ENCODE measurements around the gene DUSP12.
"Not testable (repeated sequence)": the region's sequence is repeated elsewhere in the genome, so short reads cannot be mapped to it uniquely, and the experiment has no call there.

DUSP12 gene

GRCh38 chr1:161720956-161721737 lies 28.4 kb upstream of the DUSP12 start, which contains the start of gene FCRLB:
FCRLB (plus strand) TSS chr1:161721544; CDS start chr1:161722673, 1,129 bp downstream.
- H3K79me1 ChIP-seq (ENCODE audit: low read length), result no peaks in the 10 kb centered on the region
- DNase-seq, result no peak
- H4K8ac ChIP-seq (ENCODE audit: low read depth, low read length), result no peak within 1 kb of the TSS
- no peak within 1 kb of the TSS for H4K5ac ChIP-seq (ENCODE audit: low read length)
- no peak within 1 kb of the TSS for H3K4ac ChIP-seq (ENCODE audit: low read depth, low read length)
- H3K4me2 ChIP-seq (ENCODE audit: low read length), result no peak within 1 kb of the TSS
- H2BK15ac ChIP-seq (replicated peaks; ENCODE audit: low read depth), result no peak within 1 kb of the TSS
- H3K36me3 ChIP-seq (ENCODE audit: control insufficient read depth, insufficient read depth, low read length), result no peaks in the 10 kb centered on the region
- no peak within 1 kb of the TSS for H3K23ac ChIP-seq (ENCODE audit: low read length)
- H3K27me3 ChIP-seq (ENCODE audit: insufficient read depth, low read length, poor library complexity), result peaks cover 2% of the 10 kb centered on the region
- no peak within 1 kb of the TSS for H2BK120ac ChIP-seq (ENCODE audit: low read depth, low read length)
- no peak within 1 kb of the TSS for H3K27ac ChIP-seq (ENCODE audit: low read depth, low read length)
- no peak within 1 kb of the TSS for H2AK5ac ChIP-seq (ENCODE audit: low read length)
- H2BK5ac ChIP-seq (ENCODE audit: low read length), result no peak within 1 kb of the TSS
- WGBS (ENCODE audit: extremely low coverage, insufficient coverage, low lambda C conversion rate), result no CpG with 5 or more reads among the region's 4 CpGs
- H3K4me3 ChIP-seq (ENCODE audit: low read length), result no peak within 1 kb of the TSS
- no peak within 1 kb of the TSS for H3K18ac ChIP-seq (ENCODE audit: low read length)
- H3K56ac ChIP-seq (ENCODE audit: low read length), result no peak within 1 kb of the TSS
- no peak within 1 kb of the TSS for H3K9ac ChIP-seq (ENCODE audit: low read length)
- no peaks in the 10 kb centered on the region for H3K79me2 ChIP-seq (ENCODE audit: control insufficient read depth, insufficient read depth, low read length)
- H3K4me1 ChIP-seq (ENCODE audit: control insufficient read depth, low read depth, low read length), result no peaks in the 10 kb centered on the region

DNA sequence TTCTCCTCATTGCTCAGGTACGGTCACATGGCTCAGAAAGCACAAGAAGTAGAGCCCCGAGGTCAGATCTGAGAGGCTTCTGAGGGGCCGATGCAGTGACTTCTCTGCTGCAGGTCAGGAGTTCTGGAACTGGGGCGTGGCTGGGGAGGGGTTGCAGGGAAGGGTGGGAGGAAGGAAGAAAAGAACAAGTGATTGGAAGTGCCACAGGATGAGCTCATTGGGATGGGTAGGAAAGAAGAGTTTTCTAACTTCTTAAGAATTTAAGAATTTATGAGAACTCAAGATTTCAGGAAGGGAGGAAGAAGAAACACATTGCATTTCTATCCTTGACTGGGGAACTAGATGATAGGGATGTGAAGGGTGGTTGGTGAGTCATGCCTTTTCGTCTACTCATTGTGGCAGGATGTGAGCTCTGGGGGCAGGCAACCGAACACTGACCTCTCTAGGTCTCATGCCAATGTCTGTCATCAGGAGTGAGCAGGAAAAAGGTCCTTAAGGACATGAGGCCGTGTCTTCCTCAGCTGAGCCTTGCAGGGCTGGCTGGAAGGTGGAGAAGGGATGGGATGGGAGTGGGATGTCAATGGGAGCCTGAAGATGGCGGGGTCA lies 27.7 kb upstream of the DUSP12 start:
- Histone ChIP-seq H4K8ac (ENCODE audit: low read depth, low read length) (no peak overlapping the region), H3K4me2 (ENCODE audit: low read length) (no peak overlapping the region), H2BK120ac (ENCODE audit: low read depth, low read length) (no peak overlapping the region), H4K5ac (ENCODE audit: low read length) (no peak overlapping the region), H3K27me3 (ENCODE audit: insufficient read depth, low read length, poor library complexity) (peaks cover 2% of the 10 kb centered on the region), H3K4me1 (ENCODE audit: control insufficient read depth, low read depth, low read length) (no peaks in the 10 kb centered on the region), H2BK15ac (replicated peaks; ENCODE audit: low read depth) (no peak overlapping the region), H3K9ac (ENCODE audit: low read length) (no peak overlapping the region), H3K4ac (ENCODE audit: low read depth, low read length) (no peak overlapping the region), H3K23ac (ENCODE audit: low read length) (no peak overlapping the region), H3K27ac (ENCODE audit: low read depth, low read length) (no peak overlapping the region), H3K4me3 (ENCODE audit: low read length) (no peak overlapping the region), H3K79me2 (ENCODE audit: control insufficient read depth, insufficient read depth, low read length) (no peaks in the 10 kb centered on the region), H2BK5ac (ENCODE audit: low read length) (no peak overlapping the region), H2AK5ac (ENCODE audit: low read length) (no peak overlapping the region), H3K79me1 (ENCODE audit: low read length) (no peaks in the 10 kb centered on the region), H3K36me3 (ENCODE audit: control insufficient read depth, insufficient read depth, low read length) (no peaks in the 10 kb centered on the region), H3K18ac (ENCODE audit: low read length) (no peak overlapping the region), H3K56ac (ENCODE audit: low read length) (no peak overlapping the region)
- WGBS (ENCODE audit: extremely low coverage, insufficient coverage, low lambda C conversion rate), result no CpG with 5 or more reads among the region's 8 CpGs
- DNase-seq, result no peak

DNA sequence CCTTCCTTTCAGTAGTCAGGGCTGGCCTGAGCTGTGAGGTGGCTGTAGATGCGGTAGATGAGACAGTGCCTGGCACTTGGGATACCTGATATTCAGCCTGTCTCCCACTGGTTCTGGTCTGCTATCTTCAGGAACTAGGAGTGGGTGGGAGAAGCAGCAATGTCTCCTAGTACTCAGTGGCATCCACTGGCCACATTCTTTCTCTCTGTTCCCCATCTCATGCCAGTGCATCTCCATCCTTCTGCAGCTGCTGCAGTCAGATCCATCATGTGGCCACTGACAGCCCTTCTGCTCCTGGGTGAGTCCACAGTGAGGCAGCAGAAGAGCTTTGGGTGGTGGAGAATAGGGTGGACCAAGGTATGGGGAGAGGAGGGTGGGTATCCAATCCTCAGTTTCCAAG lies 27.2 kb upstream of the DUSP12 start:
- H3K27ac ChIP-seq (ENCODE audit: low read depth, low read length), result no peak overlapping the region
- H3K27me3 ChIP-seq (ENCODE audit: insufficient read depth, low read length, poor library complexity), result peaks cover 2% of the 10 kb centered on the region
- H3K4me3 ChIP-seq (ENCODE audit: low read length), result no peak overlapping the region
- H3K36me3 ChIP-seq (ENCODE audit: control insufficient read depth, insufficient read depth, low read length), result no peaks in the 10 kb centered on the region
- no peak overlapping the region for H2BK15ac ChIP-seq (replicated peaks; ENCODE audit: low read depth)
- H3K4me1 ChIP-seq (ENCODE audit: control insufficient read depth, low read depth, low read length), result no peaks in the 10 kb centered on the region
- H3K9ac ChIP-seq (ENCODE audit: low read length), result no peak overlapping the region
- H3K56ac ChIP-seq (ENCODE audit: low read length), result no peak overlapping the region
- no peak overlapping the region for H2BK120ac ChIP-seq (ENCODE audit: low read depth, low read length)
- no peaks in the 10 kb centered on the region for H3K79me2 ChIP-seq (ENCODE audit: control insufficient read depth, insufficient read depth, low read length)
- H2BK5ac ChIP-seq (ENCODE audit: low read length), result no peak overlapping the region
- H3K23ac ChIP-seq (ENCODE audit: low read length), result no peak overlapping the region
- H3K18ac ChIP-seq (ENCODE audit: low read length), result no peak overlapping the region
- no peak overlapping the region for H4K5ac ChIP-seq (ENCODE audit: low read length)
- H4K8ac ChIP-seq (ENCODE audit: low read depth, low read length), result no peak overlapping the region
- no peak overlapping the region for H3K4ac ChIP-seq (ENCODE audit: low read depth, low read length)
- no peak overlapping the region for H3K4me2 ChIP-seq (ENCODE audit: low read length)
- no CpG with 5 or more reads among the region's 1 CpG for WGBS (ENCODE audit: extremely low coverage, insufficient coverage, low lambda C conversion rate)
- no peak overlapping the region for H2AK5ac ChIP-seq (ENCODE audit: low read length)
- DNase-seq, result no peak
- H3K79me1 ChIP-seq (ENCODE audit: low read length), result no peaks in the 10 kb centered on the region

- H2BK120ac ChIP-seq (ENCODE audit: low read depth, low read length), result no peak overlapping the region
- H2AK5ac ChIP-seq (ENCODE audit: low read length), result no peak overlapping the region
- no peak overlapping the region for H3K56ac ChIP-seq (ENCODE audit: low read length)
- no CpG with 5 or more reads among the region's 8 CpGs for WGBS (ENCODE audit: extremely low coverage, insufficient coverage, low lambda C conversion rate)
- no peak overlapping the region for H3K9ac ChIP-seq (ENCODE audit: low read length)
- no peak overlapping the region for H3K27ac ChIP-seq (ENCODE audit: low read depth, low read length)
- H3K79me2 ChIP-seq (ENCODE audit: control insufficient read depth, insufficient read depth, low read length), result no peaks in the 10 kb centered on the region
- H3K4me1 ChIP-seq (ENCODE audit: control insufficient read depth, low read depth, low read length), result no peaks in the 10 kb centered on the region
- no peak overlapping the region for H3K18ac ChIP-seq (ENCODE audit: low read length)
- no peak for DNase-seq
- H3K4me3 ChIP-seq (ENCODE audit: low read length), result no peak overlapping the region
- peaks cover 2% of the 10 kb centered on the region for H3K27me3 ChIP-seq (ENCODE audit: insufficient read depth, low read length, poor library complexity)
- H3K79me1 ChIP-seq (ENCODE audit: low read length), result no peaks in the 10 kb centered on the region
- H4K5ac ChIP-seq (ENCODE audit: low read length), result no peak overlapping the region
- H2BK5ac ChIP-seq (ENCODE audit: low read length), result no peak overlapping the region
- no peak overlapping the region for H3K23ac ChIP-seq (ENCODE audit: low read length)
- H2BK15ac ChIP-seq (replicated peaks; ENCODE audit: low read depth), result no peak overlapping the region
- H4K8ac ChIP-seq (ENCODE audit: low read depth, low read length), result no peak overlapping the region
- H3K4ac ChIP-seq (ENCODE audit: low read depth, low read length), result no peak overlapping the region
- H3K4me2 ChIP-seq (ENCODE audit: low read length), result no peak overlapping the region
- H3K36me3 ChIP-seq (ENCODE audit: control insufficient read depth, insufficient read depth, low read length), result no peaks in the 10 kb centered on the region
Measured at GRCh38 chr1:161723459-161724141, 26.0 kb upstream of the DUSP12 start.

DNA sequence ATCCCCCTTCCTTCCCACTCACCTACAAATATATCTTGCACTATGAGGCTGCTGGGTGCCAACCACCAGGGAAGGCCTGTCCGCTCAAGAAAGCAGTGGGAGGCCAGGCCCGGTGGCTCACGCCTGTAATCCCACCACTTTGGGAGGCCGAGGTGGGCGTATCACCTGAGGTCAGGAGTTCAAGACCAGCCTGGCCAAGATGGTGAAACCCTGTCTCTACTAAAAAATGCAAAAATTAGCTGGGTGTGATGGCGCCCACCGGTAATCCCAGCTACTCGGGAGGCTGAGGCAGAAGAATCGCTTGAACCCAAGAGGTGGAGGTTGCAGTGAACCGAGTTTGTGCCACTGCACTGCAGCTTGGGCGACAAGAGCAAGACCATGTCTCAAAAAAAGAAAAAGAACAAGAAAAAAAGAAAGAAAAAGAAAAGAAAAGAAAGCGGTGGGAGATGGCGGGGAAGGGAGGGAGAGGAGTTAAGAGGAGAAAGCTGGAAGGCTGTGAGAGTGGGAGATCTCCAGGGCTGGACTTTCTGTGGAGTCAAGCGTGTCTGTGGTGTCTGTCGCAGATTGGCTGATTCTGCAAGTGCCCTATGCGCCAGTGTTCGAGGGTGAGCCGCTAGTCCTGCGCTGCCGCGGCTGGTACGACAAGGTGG lies 24.2 kb upstream of the DUSP12 start:
- WGBS (ENCODE audit: extremely low coverage, insufficient coverage, low lambda C conversion rate), result no CpG with 5 or more reads among the region's 22 CpGs
- not testable (repeated sequence) for H2BK120ac ChIP-seq (ENCODE audit: low read depth, low read length); H3K4me1 ChIP-seq (ENCODE audit: control insufficient read depth, low read depth, low read length); H2AK5ac ChIP-seq (ENCODE audit: low read length); H2BK5ac ChIP-seq (ENCODE audit: low read length); DNase-seq; H3K36me3 ChIP-seq (ENCODE audit: control insufficient read depth, insufficient read depth, low read length); H3K27me3 ChIP-seq (ENCODE audit: insufficient read depth, low read length, poor library complexity); H3K79me2 ChIP-seq (ENCODE audit: control insufficient read depth, insufficient read depth, low read length); H4K5ac ChIP-seq (ENCODE audit: low read length); H3K79me1 ChIP-seq (ENCODE audit: low read length); H3K4ac ChIP-seq (ENCODE audit: low read depth, low read length); H3K4me3 ChIP-seq (ENCODE audit: low read length); H4K8ac ChIP-seq (ENCODE audit: low read depth, low read length); H2BK15ac ChIP-seq (replicated peaks; ENCODE audit: low read depth); H3K18ac ChIP-seq (ENCODE audit: low read length); H3K27ac ChIP-seq (ENCODE audit: low read depth, low read length); H3K23ac ChIP-seq (ENCODE audit: low read length)
- Histone ChIP-seq H3K9ac (ENCODE audit: low read length) (peak overlapping the region; percentile 69), H3K4me2 (ENCODE audit: low read length) (peak overlapping the region; percentile 99), H3K56ac (ENCODE audit: low read length) (peak overlapping the region; percentile 96)

Data from mesendoderm (in vitro differentiated cells).